Fibroblast of skin of abdomen (primary cell): ENCODE results near the gene UCP1.
"Not testable (repeated sequence)": the region's sequence is repeated elsewhere in the genome, so short reads cannot be mapped to it uniquely, and the experiment has no call there.

Experiments
- DNase-seq: peaks from one replicate; pipeline ENCODE4 v3.0.0-alpha.2; 2013

Gene UCP1

DNA sequence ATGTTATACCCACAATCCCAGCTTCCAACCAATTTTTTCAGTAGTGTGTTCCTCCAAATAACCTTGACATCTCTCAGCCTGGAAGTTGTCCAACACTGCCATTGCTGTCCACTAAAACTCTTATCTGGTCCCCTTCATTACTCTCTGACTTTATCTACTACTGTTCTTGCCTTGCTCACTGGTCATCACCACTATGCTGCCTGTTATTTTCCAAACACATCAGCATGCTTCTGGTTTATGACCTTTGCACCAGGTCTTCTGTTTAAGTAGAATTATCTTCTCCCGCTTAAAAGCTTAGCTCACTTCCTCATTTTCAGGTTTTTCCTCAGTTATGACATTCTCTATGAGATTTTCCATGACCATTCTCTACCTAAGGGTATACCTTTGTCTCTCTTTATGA lies 39.3 kb downstream of the UCP1 start:
- no peak for DNase-seq

DNA sequence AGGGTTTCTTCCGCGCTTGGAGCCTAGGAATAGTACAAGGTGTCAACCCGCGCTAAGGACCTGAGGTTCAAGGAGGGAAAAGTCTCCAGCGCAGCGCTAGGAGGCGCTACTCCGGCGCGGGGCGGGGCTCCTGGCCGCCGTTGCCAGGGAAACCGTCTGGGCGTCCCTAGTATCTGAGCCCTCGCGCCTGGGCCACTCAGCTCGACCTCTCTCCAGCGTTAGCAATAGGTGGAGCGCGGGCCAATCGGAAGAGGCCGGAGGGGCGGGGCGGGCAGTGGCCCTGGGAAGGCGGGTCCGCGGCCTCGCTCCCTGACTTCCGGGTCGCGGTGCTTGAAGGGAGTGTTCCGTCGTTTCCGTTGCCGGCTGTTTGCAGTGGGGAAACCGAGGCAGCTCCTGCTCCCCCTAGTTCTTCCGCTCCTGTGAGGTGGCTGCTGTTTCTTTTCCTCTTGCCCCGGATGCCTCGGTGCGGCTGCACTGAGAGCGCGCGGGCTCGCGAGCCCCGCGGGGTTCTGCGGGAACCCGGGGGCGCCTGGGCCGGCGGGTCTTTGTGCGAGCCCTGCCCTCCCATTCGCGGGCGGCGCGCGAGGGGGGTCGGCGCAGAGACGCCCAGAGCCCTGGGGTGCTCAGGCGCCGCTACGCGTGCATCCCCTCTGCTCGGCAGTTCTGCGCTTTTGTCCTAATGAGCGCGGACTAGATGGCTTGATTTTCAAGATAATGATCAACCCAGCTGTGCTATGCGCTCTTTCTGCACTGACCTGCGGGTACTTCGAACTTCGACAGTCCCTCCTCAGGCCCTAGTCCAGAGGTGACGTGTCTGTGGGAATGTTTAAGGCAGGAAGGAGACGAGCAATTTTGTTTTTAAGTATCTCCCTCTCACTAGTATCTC lies 44.7 kb downstream of the UCP1 start, which contains the start of gene ELMOD2:
Gene ELMOD2, plus strand, starts transcription at position 312 of the 886 bp plus-strand sequence. CDS start 1,261 bp downstream, outside the sequence.
- DNase-seq, result peak; percentile 98

DNA sequence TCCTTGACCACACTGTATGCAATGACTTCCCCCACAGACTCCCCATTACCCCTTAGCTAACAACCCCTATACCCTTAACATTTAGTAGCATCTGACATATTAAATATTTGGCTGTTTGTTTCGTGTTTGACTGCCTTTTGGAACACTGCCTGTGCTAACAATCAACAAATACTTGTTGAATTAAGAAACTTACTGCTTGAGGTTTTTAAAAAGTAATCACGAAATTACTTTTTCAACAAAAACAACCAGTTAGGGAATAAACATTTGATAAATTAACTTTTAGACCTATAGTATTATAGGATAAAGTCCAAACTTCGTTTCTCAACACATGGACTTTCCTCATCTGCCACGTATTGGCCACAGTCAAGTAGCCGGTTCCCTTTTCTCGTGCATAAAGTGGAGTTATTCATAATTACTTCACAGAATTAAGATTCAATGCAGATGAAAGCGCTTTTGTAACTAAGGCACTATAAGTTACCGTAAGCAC lies 45.3 kb downstream of the UCP1 start:
- no peak for DNase-seq

DNA sequence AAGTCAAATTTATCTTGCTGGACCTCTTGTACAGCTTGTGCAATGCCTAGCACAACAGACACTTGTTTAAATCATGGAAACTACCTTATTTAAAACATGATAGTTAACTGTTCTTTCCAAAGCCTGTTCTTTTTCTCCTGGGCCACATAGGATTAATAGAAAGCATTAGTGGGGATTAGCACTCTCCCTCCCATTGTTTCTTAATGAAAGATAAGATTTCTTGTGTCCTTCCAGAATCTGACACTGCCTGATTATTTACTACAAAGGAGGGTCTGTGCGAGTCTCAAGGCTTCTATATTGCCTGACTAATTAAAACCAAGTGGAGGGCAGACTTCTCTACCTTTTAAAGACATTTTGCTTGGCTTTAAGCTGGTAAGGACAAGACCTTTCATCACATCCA lies 53.3 kb downstream of the UCP1 start:
- no peak for DNase-seq

DNA sequence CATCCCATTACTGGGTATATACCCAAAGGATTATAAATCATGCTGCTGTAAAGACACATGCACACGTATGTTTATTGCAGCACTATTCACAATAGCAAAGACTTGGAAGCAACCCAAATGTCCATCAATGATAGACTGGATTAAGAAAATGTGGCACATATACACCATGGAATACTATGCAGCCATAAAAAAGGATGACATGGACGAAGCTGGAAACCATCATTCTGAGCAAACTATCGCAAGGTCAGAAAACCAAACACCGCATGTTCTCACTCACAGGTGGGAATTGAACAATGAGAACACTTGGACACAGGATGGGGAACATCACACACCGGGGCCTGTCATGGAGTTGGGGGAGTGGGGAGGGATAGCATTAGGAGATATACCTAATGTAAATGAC lies 55.0 kb downstream of the UCP1 start:
- not testable (repeated sequence) for DNase-seq
